Liver (tissue), 3 donors: ENCODE measurements around the gene TUBG2.
"Not testable (repeated sequence)": the region's sequence is repeated elsewhere in the genome, so short reads cannot be mapped to it uniquely, and the experiment has no call there.

Source experiments
- GABPA ChIP-seq, 2 donors: IDR thresholded peaks in 1 of 2; conservative IDR thresholded peaks in 1 of 2; 2 replicates each; pipeline ENCODE4 v1.6.1; 2016; ENCODE audit warnings: antibody characterized with exemption in 2 of 2, mild to moderate bottlenecking in 1 of 2, moderate library complexity in 1 of 2
- HNF4A ChIP-seq, 2 donors: conservative IDR thresholded peaks; 2 replicates each; pipeline ENCODE4 v1.6.1; 2016; ENCODE audit warnings: antibody characterized with exemption in 2 of 2, mild to moderate bottlenecking in 2 of 2
- TAF1 ChIP-seq: conservative IDR thresholded peaks from 2 replicates; pipeline ENCODE4 v1.6.1; 2016; ENCODE audit warnings: antibody characterized with exemption, mild to moderate bottlenecking
- TF ChIP-seq, protein P1 (sequence below): fragments of 150-350 bp; IDR thresholded peaks from 2 replicates; pipeline ENCODE4 v1.5.1; 2017; ENCODE audit warnings: improper control_type of control experiment, low read depth, low read length; ENCODE audit not compliant: missing input control
- donor health status: healthy.
- donor health status: healthy.

DNA sequence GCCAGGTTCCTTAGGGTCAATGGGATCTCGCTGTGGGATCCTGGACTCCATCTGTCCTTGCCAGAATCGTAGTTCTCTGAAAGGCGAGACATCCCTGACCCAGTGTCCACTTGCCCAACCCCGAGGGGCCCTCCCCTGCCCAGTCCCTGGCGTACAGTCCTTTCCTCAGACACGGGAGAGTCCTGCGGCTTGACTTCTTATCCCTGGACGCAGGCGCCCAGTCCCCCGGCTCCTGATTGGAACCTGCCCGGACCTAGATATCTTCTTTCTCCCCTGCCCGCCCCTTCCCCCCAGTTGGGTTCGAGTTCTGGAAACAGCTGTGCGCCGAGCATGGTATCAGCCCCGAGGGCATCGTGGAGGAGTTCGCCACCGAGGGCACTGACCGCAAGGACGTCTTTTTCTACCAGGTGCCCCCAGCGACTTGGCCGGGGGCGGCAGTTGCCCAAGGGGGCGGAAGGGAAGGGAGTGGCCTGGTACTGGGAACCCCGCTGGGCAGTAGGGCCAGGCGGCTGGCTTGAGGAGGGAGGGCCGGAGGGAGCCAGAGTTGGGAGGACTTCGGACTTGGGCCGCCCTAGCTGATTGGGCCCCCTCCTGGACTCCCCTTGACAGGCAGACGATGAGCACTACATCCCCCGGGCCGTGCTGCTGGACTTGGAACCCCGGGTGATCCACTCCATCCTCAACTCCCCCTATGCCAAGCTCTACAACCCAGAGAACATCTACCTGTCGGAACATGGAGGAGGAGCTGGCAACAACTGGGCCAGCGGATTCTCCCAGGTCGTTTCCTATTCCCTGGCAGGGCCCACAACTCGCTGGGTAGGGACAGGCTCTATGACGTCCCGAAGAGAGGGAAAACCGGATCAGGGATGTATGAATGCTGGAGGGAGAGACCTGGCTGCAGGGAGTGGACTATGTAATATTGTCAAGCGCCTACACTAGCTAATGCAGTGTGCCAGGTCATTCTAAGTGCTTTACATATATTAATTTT, 49.0 kb upstream of the TUBG2 start:
- TF ChIP-seq, protein P1, sequence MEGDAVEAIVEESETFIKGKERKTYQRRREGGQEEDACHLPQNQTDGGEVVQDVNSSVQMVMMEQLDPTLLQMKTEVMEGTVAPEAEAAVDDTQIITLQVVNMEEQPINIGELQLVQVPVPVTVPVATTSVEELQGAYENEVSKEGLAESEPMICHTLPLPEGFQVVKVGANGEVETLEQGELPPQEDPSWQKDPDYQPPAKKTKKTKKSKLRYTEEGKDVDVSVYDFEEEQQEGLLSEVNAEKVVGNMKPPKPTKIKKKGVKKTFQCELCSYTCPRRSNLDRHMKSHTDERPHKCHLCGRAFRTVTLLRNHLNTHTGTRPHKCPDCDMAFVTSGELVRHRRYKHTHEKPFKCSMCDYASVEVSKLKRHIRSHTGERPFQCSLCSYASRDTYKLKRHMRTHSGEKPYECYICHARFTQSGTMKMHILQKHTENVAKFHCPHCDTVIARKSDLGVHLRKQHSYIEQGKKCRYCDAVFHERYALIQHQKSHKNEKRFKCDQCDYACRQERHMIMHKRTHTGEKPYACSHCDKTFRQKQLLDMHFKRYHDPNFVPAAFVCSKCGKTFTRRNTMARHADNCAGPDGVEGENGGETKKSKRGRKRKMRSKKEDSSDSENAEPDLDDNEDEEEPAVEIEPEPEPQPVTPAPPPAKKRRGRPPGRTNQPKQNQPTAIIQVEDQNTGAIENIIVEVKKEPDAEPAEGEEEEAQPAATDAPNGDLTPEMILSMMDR: not testable (repeated sequence)
- peak in 1 of 2 donors; percentile 18 for TF ChIP-seq HNF4A (conservative IDR thresholded peaks at IDR 0.05)
- TF ChIP-seq GABPA (IDR thresholded peaks at IDR 0.05 in 1 of 2, conservative IDR thresholded peaks at IDR 0.05 in 1 of 2); TAF1: not testable (repeated sequence)
